ENCODE measurements around the gene ARHGEF4.

Gene ARHGEF4

GRCh38 chr2:131081190-131081589, 244.5 kb downstream of the ARHGEF4 start:
- FAIRE-seq (no peak), DNase-seq (ENCODE audit: low spot score) (no peak)

- no peak for FAIRE-seq
- no peak for DNase-seq (ENCODE audit: low spot score)
These were observed 248.9 kb downstream of the ARHGEF4 start for GRCh38 chr2:131085646-131086045.

GRCh38 chr2:131092458-131093005, 255.8 kb downstream of the ARHGEF4 start:
- FAIRE-seq = no peak

GRCh38 chr2:131093006-131093695, 256.4 kb downstream of the ARHGEF4 start, which contains the start of gene FAM168B:
TSS of gene FAM168B (minus strand) at chr2:131093460. CDS start at chr2:131082646, 10,814 bp downstream.
- peak; percentile 96 for DNase-seq (ENCODE audit: low spot score)
- peak; percentile 97 for FAIRE-seq

More at GRCh38 chr2:131092458-131093005, 255.8 kb downstream of the ARHGEF4 start:
- DNase-seq (ENCODE audit: low spot score) = no peak

- FAIRE-seq = no peak
- no peak for DNase-seq (ENCODE audit: low spot score)
These were observed 257.2 kb downstream of the ARHGEF4 start for GRCh38 chr2:131093696-131094462.

GRCh38 chr2:131094463-131095281, 258.0 kb downstream of the ARHGEF4 start:
- DNase-seq (ENCODE audit: low spot score) (no peak), FAIRE-seq (no peak)

Data from urothelium cell line (cell line).